IPS-11a (cell line): ENCODE data around the gene MGST2.
A peak's percentile ranks its signal among the peaks of the same experiment; 100 is the strongest.
"Not testable (repeated sequence)": the region's sequence is repeated elsewhere in the genome, so short reads cannot be mapped to it uniquely, and the experiment has no call there.

Source experiments
- H3K4me3 ChIP-seq: one replicate; pipeline ENCODE4 v1.5.1; 2013; ENCODE audit warnings: low read depth, low read length, control low read depth

The MGST2 gene

GRCh38 chr4:139665690-139666529 lies at the start of gene MGST2:
MGST2 (plus strand) TSS chr4:139665819; CDS start chr4:139666020, 201 bp downstream.
- H3K4me3 ChIP-seq, result peak within 1 kb of the TSS; percentile 52

GRCh38 chr4:139617702-139618490 lies 47.7 kb upstream of the MGST2 start:
- H3K4me3 ChIP-seq, result no peak overlapping the region

DNA sequence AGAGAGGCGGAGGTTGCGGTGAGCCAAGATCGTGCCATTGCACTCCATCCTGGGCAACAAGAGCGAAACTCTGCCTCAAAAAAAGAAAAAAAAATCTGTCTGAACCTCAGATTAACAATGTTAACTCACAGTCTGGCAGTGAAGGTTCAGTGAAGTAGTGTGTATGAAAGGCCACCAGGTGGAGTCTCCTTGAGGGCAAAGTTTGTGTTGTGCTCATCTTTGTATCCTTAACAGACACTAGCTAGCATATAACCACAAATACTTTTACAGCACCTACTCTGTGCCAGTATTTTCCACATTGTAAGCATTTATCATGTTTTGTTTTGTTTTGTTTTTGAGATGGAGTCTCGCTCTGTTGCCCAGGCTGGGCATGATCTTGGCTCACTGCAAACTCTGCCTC lies 46.0 kb upstream of the MGST2 start:
- no peak overlapping the region for H3K4me3 ChIP-seq

GRCh38 chr4:139622901-139623381 lies 42.7 kb upstream of the MGST2 start:
- no peak overlapping the region for H3K4me3 ChIP-seq

DNA sequence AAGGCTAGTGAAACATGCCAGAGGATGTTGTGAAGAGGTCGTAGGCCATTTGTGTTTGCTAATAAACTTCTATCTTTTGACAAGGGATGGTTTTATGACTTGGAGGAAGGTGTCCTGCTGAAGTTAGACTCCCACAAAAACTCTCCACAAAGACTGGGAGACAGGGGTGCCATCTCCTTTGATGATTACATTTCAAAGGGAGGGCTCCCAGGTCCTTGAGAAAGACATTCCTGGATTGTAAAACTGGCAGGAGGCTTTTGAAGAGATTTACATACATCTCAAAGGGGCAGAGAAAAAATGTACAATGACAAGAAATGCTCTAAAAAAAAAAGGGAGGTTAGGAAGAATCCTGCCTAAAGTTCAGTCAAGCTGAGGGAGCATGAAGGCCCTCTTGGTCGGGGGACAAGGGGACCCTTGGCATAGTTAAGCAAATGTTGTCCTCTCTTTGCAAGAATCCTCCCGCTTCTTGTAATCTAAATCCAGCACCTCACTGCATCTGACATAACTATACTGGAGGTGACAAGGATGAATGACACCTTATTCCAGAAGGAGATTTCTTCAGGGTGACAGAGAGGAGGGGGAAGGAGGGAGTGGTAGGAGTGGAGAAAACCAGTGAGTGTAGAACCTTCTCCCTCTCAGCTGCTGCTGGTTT lies 41.1 kb upstream of the MGST2 start:
- H3K4me3 ChIP-seq, result no peak overlapping the region

- H3K4me3 ChIP-seq, result no peak overlapping the region
Measured at GRCh38 chr4:139625093-139625455, 40.5 kb upstream of the MGST2 start.

- no peak overlapping the region for H3K4me3 ChIP-seq
Measured at GRCh38 chr4:139625482-139625881, 40.1 kb upstream of the MGST2 start.

DNA sequence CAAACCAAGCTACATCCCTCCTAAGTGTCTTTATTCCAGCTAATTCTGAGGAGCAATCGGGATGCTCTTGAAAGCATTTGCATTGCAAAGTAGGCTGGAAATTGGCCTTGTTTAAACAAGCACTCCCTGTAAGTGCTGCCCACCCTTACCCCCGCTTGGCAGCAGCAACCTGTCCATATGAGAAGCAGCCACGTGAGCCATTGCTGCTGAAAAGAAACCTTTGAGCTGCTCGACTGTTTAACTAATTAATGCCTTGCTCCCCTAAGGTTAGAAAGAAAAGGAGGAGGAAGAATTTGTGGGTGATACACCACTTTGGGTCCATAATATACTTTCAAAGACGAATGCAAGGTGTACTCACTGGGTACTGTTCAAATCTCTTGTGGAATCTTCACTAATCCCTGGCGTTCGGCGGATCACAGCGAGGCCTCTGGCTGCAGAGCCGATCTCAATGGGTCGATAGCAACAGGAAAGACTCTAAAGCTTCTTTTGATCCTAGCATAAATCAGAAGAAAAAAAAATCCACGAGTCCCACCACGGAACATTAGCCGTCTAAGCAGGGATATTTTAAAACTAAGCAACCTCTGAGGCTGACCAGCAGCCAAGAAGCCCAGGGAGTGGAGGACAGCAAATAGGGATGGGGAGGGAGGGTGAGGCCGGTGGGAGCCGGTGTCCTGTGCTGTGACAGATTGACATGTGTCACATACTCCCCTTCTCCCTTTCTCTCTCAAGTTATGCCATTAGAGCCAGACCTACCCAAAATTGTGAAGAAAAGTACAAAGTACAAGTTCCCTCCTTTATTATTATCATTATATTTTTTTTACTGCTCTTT lies 37.2 kb upstream of the MGST2 start:
- no peak overlapping the region for H3K4me3 ChIP-seq

DNA sequence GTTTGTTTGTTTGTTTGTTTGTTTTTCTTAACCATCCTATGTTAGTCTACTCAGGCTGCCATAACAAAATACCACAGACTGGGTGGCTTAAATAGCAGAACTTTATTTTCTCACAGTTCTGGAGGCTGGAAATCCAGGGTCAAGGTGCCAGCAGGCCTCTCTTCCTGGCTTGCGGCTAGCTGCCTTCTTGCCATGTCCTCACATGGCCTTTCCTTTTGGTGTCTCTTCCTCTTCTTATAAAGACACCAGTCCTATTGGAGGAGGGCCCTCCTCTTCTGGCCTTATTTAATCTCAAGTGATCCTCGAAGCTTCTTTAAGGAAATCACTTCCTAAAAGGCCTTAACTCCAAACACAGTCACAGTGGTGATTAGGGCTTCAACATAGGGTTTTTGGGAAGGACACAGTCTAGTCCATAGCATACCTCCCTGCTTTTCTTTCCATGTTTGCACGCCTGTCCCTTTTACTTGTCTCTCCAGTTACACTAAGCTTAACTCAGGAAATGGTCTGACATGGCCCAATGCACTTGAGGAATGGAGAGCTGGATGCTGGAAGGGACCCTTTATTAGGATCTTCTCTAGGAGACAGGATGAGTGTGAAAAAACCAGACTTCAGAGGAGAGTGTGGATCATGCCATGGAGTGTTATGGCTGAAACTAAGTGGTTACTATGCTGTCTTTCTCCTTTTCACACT lies 36.0 kb upstream of the MGST2 start:
- H3K4me3 ChIP-seq, result no peak overlapping the region

DNA sequence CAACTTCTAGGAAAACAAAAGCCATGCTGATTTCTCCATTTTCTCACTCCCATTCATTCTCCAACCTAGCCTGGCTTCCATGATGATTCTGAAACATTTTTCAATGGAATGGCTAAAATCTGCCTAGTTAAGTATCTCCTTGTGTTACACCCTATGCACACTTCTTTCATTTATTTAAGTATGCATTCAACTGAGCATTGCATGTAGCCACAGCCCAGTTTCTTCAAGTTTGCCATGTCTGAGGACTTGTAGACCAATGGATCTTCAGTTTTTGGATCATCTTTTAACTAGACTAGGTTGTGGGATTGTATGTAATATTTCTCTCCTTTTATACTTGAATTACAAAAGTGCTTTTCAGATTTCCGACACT lies 35.5 kb upstream of the MGST2 start:
- H3K4me3 ChIP-seq, result no peak overlapping the region

- H3K4me3 ChIP-seq, result no peak overlapping the region
Measured at GRCh38 chr4:139630991-139631390, 34.6 kb upstream of the MGST2 start.

GRCh38 chr4:139631791-139632190 lies 33.8 kb upstream of the MGST2 start:
- H3K4me3 ChIP-seq, result no peak overlapping the region

DNA sequence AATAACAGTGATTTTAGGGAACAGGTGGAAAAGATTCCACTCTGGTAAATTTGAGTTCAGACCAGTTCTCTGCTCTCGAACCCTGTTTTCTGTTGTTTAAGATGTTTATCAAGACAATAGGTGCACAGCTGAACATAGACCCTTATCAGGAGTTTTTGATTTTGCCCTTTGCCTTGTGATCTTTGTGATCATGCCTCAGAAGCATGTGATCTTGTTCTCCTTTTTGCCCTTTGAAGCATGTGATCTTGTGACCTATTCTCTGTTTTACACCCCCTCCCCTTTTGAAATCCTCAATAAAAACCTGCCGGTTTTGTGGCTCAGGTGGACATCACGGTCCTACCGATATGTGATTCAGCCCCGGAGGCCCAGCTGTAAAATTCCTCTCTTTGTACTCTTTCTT lies 32.9 kb upstream of the MGST2 start:
- H3K4me3 ChIP-seq, result not testable (repeated sequence)

GRCh38 chr4:139633195-139633594 lies 32.4 kb upstream of the MGST2 start:
- peak overlapping the region; percentile 4 for H3K4me3 ChIP-seq

DNA sequence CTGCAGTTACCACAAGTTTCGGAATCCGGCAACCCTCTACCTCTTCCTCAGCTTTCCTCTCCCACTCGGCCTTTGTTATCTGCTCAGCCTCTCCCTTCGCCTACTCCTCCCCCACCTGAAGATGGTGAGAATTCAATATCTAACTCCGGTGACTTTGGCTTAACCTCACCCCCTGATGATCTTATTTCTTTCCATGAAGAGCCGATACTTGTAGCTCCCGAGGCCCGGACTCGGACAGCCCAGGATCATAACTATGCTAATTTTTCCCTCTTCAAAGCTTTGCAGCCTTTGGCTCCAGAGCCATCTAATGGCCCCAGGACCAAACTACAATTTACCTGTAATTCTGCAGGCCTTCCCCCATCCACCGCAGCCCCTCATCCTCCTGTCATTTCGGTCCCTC lies 32.0 kb upstream of the MGST2 start:
- H3K4me3 ChIP-seq, result no peak overlapping the region

DNA sequence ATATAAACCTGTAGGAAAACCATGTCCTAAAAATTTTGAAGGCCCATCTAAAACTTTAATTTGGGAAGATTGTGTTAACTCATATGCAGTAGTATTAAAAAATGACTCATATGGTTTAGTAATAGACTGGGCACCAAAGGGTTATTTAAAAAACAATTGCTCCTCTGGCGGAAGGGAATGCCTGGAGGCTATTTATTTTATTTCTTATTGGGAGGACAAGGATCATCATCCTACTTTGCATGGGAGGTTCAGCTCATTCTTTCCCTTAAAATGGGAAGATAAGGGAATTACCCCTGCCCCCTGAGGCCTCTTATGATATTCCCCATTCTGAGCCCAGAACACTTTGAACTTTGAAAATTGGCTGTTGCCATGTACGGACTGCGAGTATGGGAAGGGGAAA lies 29.7 kb upstream of the MGST2 start:
- H3K4me3 ChIP-seq, result no peak overlapping the region

GRCh38 chr4:139638306-139638705 lies 27.3 kb upstream of the MGST2 start:
- H3K4me3 ChIP-seq, result not testable (repeated sequence)

GRCh38 chr4:139639654-139640053 lies 26.0 kb upstream of the MGST2 start:
- no peak overlapping the region for H3K4me3 ChIP-seq

- no peak overlapping the region for H3K4me3 ChIP-seq
Measured at GRCh38 chr4:139641218-139641617, 24.4 kb upstream of the MGST2 start.

- no peak overlapping the region for H3K4me3 ChIP-seq
Measured at GRCh38 chr4:139642364-139642763, 23.3 kb upstream of the MGST2 start.
